Activated T-helper 2 cell treated with anti-CD3 and anti-CD28 coated beads, Interferon-gamma antibody, Interleukin-2, Interleukin-4, amounts not matched to agents 10 μg/mL and 5 μg/mL and 100 μg/mL, durations not matched to agents 14 hours and 24 hours and 36 hours (primary cell): ENCODE data around the gene LAMTOR5. TPM values are rescaled to one million over a fixed set of nuclear protein-coding genes. Genes with fewer than 3 reads are reported as not detected.

Experiments
- DNase-seq: peaks from one replicate; pipeline ENCODE4 v3.0.0; 2021; ENCODE audit warnings: low spot score
- H3K27ac Mint-ChIP-seq: one replicate; pipeline ENCODE4 v1.8.0; 2021; ENCODE audit warnings: mixed read lengths
- H3K27me3 Mint-ChIP-seq: one replicate; pipeline ENCODE4 v1.8.0; 2021; ENCODE audit warnings: low read depth, mixed read lengths
- H3K36me3 Mint-ChIP-seq: one replicate; pipeline ENCODE4 v1.8.0; 2021; ENCODE audit warnings: low read depth, mixed read lengths
- H3K4me1 Mint-ChIP-seq: one replicate; pipeline ENCODE4 v1.8.0; 2021; ENCODE audit warnings: low read depth, mixed read lengths
- H3K4me3 Mint-ChIP-seq: one replicate; pipeline ENCODE4 v1.8.0; 2021; ENCODE audit warnings: low read depth, mild to moderate bottlenecking, moderate library complexity, mixed read lengths
- H3K9me3 Mint-ChIP-seq: one replicate; pipeline ENCODE4 v1.8.0; 2021; ENCODE audit warnings: mixed read lengths
- intact Hi-C: fragments of 100-400 bp; cut with micrococcal nuclease; formaldehyde crosslinking; loops from one replicate; pipeline ENCODE4 v1.15.1; 2023
- total RNA-seq: library from RNA; stranded (reverse); gene quantifications from 2 replicates; pipeline ENCODE4 v1.2.3, GENCODE V29; 2022

The LAMTOR5 gene
- 170 and 171 TPM in 2 replicates for total RNA-seq

- intact Hi-C loops: loop anchor here (1.0 to 2.0 kb wide), 3 partner anchors 69 to 205 kb away; partner anchors contain the start of gene KCNC4
- H3K4me3 Mint-ChIP-seq: peak within 1 kb of the TSS; percentile 96
- peaks cover 16% of the 10 kb centered on the region for H3K4me1 Mint-ChIP-seq
- H3K27me3 Mint-ChIP-seq: no peaks in the 10 kb centered on the region
- peak; percentile 90 for DNase-seq
- H3K9me3 Mint-ChIP-seq: no peaks in the 10 kb centered on the region
- peak within 1 kb of the TSS; percentile 97 for H3K27ac Mint-ChIP-seq
- peaks cover 24% of the 10 kb centered on the region for H3K36me3 Mint-ChIP-seq
Observed at GRCh38 chr1:110407260-110408210, at the start of gene LAMTOR5. Gene LAMTOR5, minus strand, starts transcription at chr1:110407694. Its CDS starts 74 bp downstream, at chr1:110407620.

GRCh38 chr1:110457206-110457605, 49.7 kb upstream of the LAMTOR5 start:
- no peaks in the 10 kb centered on the region for H3K27me3 Mint-ChIP-seq
- H3K9me3 Mint-ChIP-seq: no peaks in the 10 kb centered on the region
- no peak overlapping the region for H3K27ac Mint-ChIP-seq
- no peaks in the 10 kb centered on the region for H3K36me3 Mint-ChIP-seq
- H3K4me1 Mint-ChIP-seq: no peaks in the 10 kb centered on the region
- H3K4me3 Mint-ChIP-seq: no peak overlapping the region
- DNase-seq: no peak
- intact Hi-C loops: no loop called here

- no peaks in the 10 kb centered on the region for H3K9me3 Mint-ChIP-seq
- no peak overlapping the region for H3K27ac Mint-ChIP-seq
- H3K36me3 Mint-ChIP-seq: no peaks in the 10 kb centered on the region
- intact Hi-C loops: no loop called here
- no peak for DNase-seq
- no peaks in the 10 kb centered on the region for H3K4me1 Mint-ChIP-seq
- H3K27me3 Mint-ChIP-seq: peaks cover 8% of the 10 kb centered on the region
- H3K4me3 Mint-ChIP-seq: no peak overlapping the region
Observed at GRCh38 chr1:110455151-110455550, 47.7 kb upstream of the LAMTOR5 start.

GRCh38 chr1:110454328-110454727, 46.8 kb upstream of the LAMTOR5 start:
- intact Hi-C loops: no loop called here
- H3K9me3 Mint-ChIP-seq: no peaks in the 10 kb centered on the region
- no peaks in the 10 kb centered on the region for H3K4me1 Mint-ChIP-seq
- H3K27ac Mint-ChIP-seq: no peak overlapping the region
- H3K4me3 Mint-ChIP-seq: no peak overlapping the region
- DNase-seq: no peak
- peaks cover 8% of the 10 kb centered on the region for H3K27me3 Mint-ChIP-seq
- no peaks in the 10 kb centered on the region for H3K36me3 Mint-ChIP-seq

- no peak overlapping the region for H3K27ac Mint-ChIP-seq
- H3K36me3 Mint-ChIP-seq: no peaks in the 10 kb centered on the region
- no peak for DNase-seq
- H3K4me3 Mint-ChIP-seq: no peak overlapping the region
- H3K4me1 Mint-ChIP-seq: no peaks in the 10 kb centered on the region
- intact Hi-C loops: no loop called here
- peaks cover 12% of the 10 kb centered on the region for H3K27me3 Mint-ChIP-seq
- H3K9me3 Mint-ChIP-seq: no peaks in the 10 kb centered on the region
Observed at GRCh38 chr1:110453829-110454228, 46.3 kb upstream of the LAMTOR5 start.

- Mint-ChIP-seq H3K9me3 (no peaks in the 10 kb centered on the region), H3K27ac (no peak overlapping the region), H3K27me3 (peaks cover 16% of the 10 kb centered on the region), H3K4me1 (no peaks in the 10 kb centered on the region), H3K4me3 (no peak overlapping the region), H3K36me3 (no peaks in the 10 kb centered on the region)
- intact Hi-C loops: no loop called here
- DNase-seq: no peak
Observed at GRCh38 chr1:110452330-110452729, 44.8 kb upstream of the LAMTOR5 start.

GRCh38 chr1:110450929-110451328, 43.4 kb upstream of the LAMTOR5 start, which contains the start of gene PROK1:
Gene PROK1, plus strand, starts transcription at chr1:110451149. Its CDS starts 68 bp downstream, at chr1:110451217.
- Mint-ChIP-seq H3K4me3 (no peak within 1 kb of the TSS), H3K4me1 (no peaks in the 10 kb centered on the region)

GRCh38 chr1:110449661-110450651, 42.5 kb upstream of the LAMTOR5 start:
- Mint-ChIP-seq H3K9me3 (no peaks in the 10 kb centered on the region), H3K36me3 (no peaks in the 10 kb centered on the region), H3K4me3 (no peak overlapping the region), H3K27ac (no peak overlapping the region), H3K4me1 (no peaks in the 10 kb centered on the region), H3K27me3 (peaks cover 17% of the 10 kb centered on the region)
- no peak for DNase-seq
- intact Hi-C loops: no loop called here

More at GRCh38 chr1:110450929-110451328, 43.4 kb upstream of the LAMTOR5 start, which contains the start of gene PROK1:
- Mint-ChIP-seq H3K9me3 (no peaks in the 10 kb centered on the region), H3K36me3 (no peaks in the 10 kb centered on the region), H3K27ac (no peak within 1 kb of the TSS), H3K27me3 (peaks cover 16% of the 10 kb centered on the region)
- intact Hi-C loops: no loop called here
- DNase-seq: no peak

GRCh38 chr1:110444561-110444960, 37.1 kb upstream of the LAMTOR5 start:
- Mint-ChIP-seq H3K36me3 (no peaks in the 10 kb centered on the region), H3K4me1 (no peaks in the 10 kb centered on the region), H3K27me3 (peaks cover 12% of the 10 kb centered on the region), H3K4me3 (no peak overlapping the region), H3K27ac (no peak overlapping the region), H3K9me3 (no peaks in the 10 kb centered on the region)
- intact Hi-C loops: no loop called here
- no peak for DNase-seq

GRCh38 chr1:110443451-110443850, 36.0 kb upstream of the LAMTOR5 start:
- DNase-seq: no peak
- no peak overlapping the region for H3K27ac Mint-ChIP-seq

GRCh38 chr1:110441888-110442287, 34.4 kb upstream of the LAMTOR5 start:
- H3K27ac Mint-ChIP-seq: no peak overlapping the region
- H3K27me3 Mint-ChIP-seq: peaks cover 10% of the 10 kb centered on the region
- no peak for DNase-seq
- H3K9me3 Mint-ChIP-seq: no peaks in the 10 kb centered on the region
- intact Hi-C loops: no loop called here
- no peaks in the 10 kb centered on the region for H3K4me1 Mint-ChIP-seq
- no peak overlapping the region for H3K4me3 Mint-ChIP-seq
- no peaks in the 10 kb centered on the region for H3K36me3 Mint-ChIP-seq

More at GRCh38 chr1:110443451-110443850, 36.0 kb upstream of the LAMTOR5 start:
- Mint-ChIP-seq H3K4me3 (no peak overlapping the region), H3K4me1 (no peaks in the 10 kb centered on the region), H3K9me3 (no peaks in the 10 kb centered on the region), H3K27me3 (peaks cover 14% of the 10 kb centered on the region), H3K36me3 (no peaks in the 10 kb centered on the region)
- intact Hi-C loops: no loop called here

- Mint-ChIP-seq H3K27me3 (peaks cover 9% of the 10 kb centered on the region), H3K36me3 (no peaks in the 10 kb centered on the region), H3K27ac (no peak overlapping the region), H3K9me3 (no peaks in the 10 kb centered on the region), H3K4me1 (no peaks in the 10 kb centered on the region), H3K4me3 (no peak overlapping the region)
- DNase-seq: no peak
- intact Hi-C loops: no loop called here
Observed at GRCh38 chr1:110440877-110441276, 33.4 kb upstream of the LAMTOR5 start.
